ENCODE results near the gene RIMBP2.

Gene RIMBP2

DNA sequence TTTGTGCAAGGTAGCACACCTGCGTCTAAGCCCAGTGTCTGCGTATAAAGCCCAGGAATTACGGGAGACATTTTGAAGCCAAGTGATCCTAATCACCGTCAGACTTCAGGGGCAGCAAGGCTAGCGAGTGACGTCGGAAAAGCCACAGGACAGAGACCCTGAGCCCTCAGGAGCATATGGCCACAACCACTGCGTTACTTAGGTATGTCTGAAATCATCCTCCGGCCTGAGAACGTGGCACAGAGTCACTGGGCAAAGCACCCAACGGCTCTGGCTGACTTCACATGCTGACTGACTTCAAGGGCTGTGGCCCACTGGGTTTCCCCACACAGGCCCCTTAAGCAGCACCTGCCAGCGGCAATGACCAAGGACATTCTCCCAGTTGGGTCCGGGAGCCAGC is 71.5 kb downstream of the RIMBP2 start:
- TF ChIP-seq, protein P1, sequence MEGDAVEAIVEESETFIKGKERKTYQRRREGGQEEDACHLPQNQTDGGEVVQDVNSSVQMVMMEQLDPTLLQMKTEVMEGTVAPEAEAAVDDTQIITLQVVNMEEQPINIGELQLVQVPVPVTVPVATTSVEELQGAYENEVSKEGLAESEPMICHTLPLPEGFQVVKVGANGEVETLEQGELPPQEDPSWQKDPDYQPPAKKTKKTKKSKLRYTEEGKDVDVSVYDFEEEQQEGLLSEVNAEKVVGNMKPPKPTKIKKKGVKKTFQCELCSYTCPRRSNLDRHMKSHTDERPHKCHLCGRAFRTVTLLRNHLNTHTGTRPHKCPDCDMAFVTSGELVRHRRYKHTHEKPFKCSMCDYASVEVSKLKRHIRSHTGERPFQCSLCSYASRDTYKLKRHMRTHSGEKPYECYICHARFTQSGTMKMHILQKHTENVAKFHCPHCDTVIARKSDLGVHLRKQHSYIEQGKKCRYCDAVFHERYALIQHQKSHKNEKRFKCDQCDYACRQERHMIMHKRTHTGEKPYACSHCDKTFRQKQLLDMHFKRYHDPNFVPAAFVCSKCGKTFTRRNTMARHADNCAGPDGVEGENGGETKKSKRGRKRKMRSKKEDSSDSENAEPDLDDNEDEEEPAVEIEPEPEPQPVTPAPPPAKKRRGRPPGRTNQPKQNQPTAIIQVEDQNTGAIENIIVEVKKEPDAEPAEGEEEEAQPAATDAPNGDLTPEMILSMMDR (IDR thresholded peaks at IDR 0.05; ENCODE audit: control insufficient read depth, extremely low read depth, insufficient read depth): no peak
- no peak for DNase-seq (ENCODE audit: low read depth)
- H3K4me3 ChIP-seq (ENCODE audit: low read depth, low read length): no peak overlapping the region

DNA sequence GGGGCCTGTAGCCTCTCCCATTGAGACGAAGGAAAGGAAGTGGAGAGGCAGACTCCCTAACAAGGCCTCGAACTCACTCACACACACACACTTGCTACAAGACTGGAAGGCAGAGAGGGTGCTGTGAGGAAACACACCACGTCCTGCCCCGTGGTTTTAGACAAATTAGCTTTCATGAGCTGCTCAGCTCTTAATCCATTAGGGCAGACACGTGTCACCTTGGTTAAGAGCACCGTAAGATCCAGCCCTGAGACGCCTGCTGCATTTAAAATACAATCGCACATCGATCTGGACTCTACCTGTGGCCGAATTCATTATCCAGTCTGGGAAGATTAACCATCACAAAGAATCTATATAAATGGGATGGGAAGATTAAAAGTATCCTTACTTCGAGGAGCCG is 72.0 kb downstream of the RIMBP2 start:
- TF ChIP-seq, protein P1 (IDR thresholded peaks at IDR 0.05; ENCODE audit: control insufficient read depth, extremely low read depth, insufficient read depth): no peak
- DNase-seq (ENCODE audit: low read depth): no peak
- H3K4me3 ChIP-seq (ENCODE audit: low read depth, low read length): no peak overlapping the region

DNA sequence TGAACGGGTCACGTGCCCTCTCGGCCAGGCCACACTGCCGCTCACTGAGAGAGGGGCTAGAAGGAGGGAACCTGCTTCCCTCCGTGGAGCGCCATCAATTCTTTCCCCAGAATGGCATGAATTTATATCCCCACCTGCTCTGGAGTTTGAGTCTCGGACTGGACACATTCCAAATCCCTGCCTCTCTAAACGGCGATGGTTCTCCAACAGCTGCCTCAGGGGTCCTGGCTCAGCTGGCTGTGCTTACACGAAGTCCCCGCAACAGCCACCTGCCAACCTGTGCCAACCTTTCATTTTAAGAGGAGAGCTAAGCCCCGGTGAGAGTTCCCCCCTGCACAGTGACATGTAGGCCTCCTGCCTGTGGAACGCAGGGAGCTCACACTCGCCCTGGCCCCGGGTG is 73.2 kb downstream of the RIMBP2 start:
- no peak for DNase-seq (ENCODE audit: low read depth)
- TF ChIP-seq, protein P1 (IDR thresholded peaks at IDR 0.05; ENCODE audit: control insufficient read depth, extremely low read depth, insufficient read depth): no peak
- H3K4me3 ChIP-seq (ENCODE audit: low read depth, low read length): no peak overlapping the region

DNA sequence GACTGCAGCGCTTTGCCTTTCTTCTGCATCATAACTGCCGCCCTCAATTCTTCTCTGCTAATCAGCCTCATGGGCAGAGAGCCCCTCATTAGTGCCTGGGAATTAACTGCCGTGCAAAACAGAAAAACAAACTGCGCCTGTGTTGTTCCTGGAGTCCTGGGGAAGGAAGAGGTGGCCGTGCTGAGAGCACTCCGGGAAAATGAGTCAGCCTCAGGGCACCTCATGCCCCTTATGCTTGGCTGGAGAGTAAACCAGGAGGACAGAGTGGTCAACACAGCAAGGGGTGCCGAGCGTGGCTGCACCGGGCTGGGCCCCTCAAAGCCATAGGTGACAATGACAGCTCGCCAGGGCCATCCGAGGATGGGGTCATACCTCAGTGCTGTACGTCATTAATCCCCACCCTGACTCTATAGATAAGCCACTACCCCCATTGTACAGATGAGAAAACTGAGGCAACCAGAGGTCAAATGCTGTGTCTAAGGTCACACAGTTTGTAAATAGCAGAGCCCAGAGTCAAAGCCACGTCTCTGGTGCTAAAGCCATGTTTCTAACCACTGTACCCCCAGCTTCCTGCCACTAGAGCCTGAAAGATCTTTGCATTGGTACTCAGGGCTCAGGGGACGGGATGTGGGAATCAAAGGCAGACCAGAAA is 74.4 kb downstream of the RIMBP2 start:
- no peak for DNase-seq (ENCODE audit: low read depth)
- H3K4me3 ChIP-seq (ENCODE audit: low read depth, low read length): no peak overlapping the region

DNA sequence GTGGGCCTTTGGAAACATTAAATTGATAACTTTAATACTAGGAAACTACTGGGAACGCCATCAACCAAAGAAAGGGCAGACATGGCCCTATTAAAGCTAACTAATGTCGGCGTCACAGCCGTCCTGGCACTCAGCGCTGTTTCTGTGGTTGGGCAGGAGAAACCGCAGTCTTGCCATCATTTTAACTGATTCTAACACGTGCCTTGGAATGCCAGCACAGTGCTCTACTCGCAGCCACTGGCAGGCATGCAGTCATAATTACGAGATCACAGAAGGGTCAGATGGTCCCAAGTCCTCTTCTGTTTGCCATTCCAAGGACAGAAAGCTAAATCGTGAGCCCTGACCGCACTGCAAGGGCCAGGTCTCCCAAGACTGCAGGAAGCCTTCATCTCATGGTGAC is 75.2 kb downstream of the RIMBP2 start:
- H3K4me3 ChIP-seq (ENCODE audit: low read depth, low read length): no peak overlapping the region
- TF ChIP-seq, protein P1 (IDR thresholded peaks at IDR 0.05; ENCODE audit: control insufficient read depth, extremely low read depth, insufficient read depth): no peak
- no peak for DNase-seq (ENCODE audit: low read depth)

More for the DNA sequence above, 74.4 kb downstream of the RIMBP2 start:
- TF ChIP-seq, protein P1 (IDR thresholded peaks at IDR 0.05; ENCODE audit: control insufficient read depth, extremely low read depth, insufficient read depth): no peak

DNA sequence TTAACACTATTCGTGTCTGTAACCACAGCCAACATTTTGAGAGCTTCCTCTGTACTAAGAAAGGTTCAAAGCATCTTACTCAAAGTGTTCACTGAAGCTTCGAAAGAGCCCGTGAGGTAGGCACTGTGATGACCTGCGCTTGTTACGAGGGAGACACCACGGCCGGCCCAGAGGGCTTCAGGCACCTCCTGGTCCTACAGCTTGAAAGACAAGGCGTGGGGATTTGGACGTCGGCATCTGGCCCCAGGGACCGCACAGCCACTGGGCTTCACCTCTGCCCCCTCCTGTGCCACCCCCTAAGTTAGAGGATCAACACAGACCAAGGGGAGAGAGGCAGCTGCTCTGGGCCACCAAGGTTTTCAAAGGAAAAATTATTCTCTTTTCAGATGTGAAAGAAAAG is 75.6 kb downstream of the RIMBP2 start:
- no peak for DNase-seq (ENCODE audit: low read depth)
- H3K4me3 ChIP-seq (ENCODE audit: low read depth, low read length): no peak overlapping the region
- TF ChIP-seq, protein P1 (IDR thresholded peaks at IDR 0.05; ENCODE audit: control insufficient read depth, extremely low read depth, insufficient read depth): no peak

Data from LNCaP clone FGC (cell line).